SJSA1 (cell line): ENCODE results near the gene SH3RF3. TPM values are rescaled to one million over a fixed set of nuclear protein-coding genes. Genes with fewer than 3 reads are reported as not detected.

ENCODE experiments used
- DNase-seq, 2 experiments: peaks; one replicate each; pipeline ENCODE4 v3.0.0-alpha.2; 2015 to 2020; ENCODE audit warnings: low spot score in 2 of 2, low read depth in 1 of 2
- H3K27ac ChIP-seq: fragments of 250-450 bp; sonication (Bioruptor Pico); 2 replicates; pipeline ENCODE4 v1.5.1; 2020; ENCODE audit warnings: mild to moderate bottlenecking, moderate library complexity
- H3K27me3 ChIP-seq: fragments of 250-450 bp; sonication (Bioruptor Pico); replicated peaks from 2 replicates; pipeline ENCODE4 v1.5.1; 2020; ENCODE audit warnings: mild to moderate bottlenecking, moderate library complexity
- H3K36me3 ChIP-seq: fragments of 250-450 bp; sonication (Bioruptor Pico); 2 replicates; pipeline ENCODE4 v1.5.1; 2020; ENCODE audit warnings: mild to moderate bottlenecking
- H3K4me1 ChIP-seq: fragments of 250-450 bp; sonication (Bioruptor Pico); replicated peaks from 2 replicates; pipeline ENCODE4 v1.6.1; 2021; ENCODE audit warnings: mild to moderate bottlenecking
- H3K4me3 ChIP-seq: fragments of 250-450 bp; sonication (Bioruptor Pico); 2 replicates; pipeline ENCODE4 v1.5.1; 2020; ENCODE audit warnings: mild to moderate bottlenecking
- H3K9me3 ChIP-seq: fragments of 250-450 bp; sonication (Bioruptor Pico); replicated peaks from 2 replicates; pipeline ENCODE4 v1.5.1; 2020; ENCODE audit warnings: mild to moderate bottlenecking
- total RNA-seq: library from RNA; depleted of rRNA; stranded (reverse); fragments of >200 nt; shearing (Covaris generic); gene quantifications from 2 replicates; pipeline ENCODE4 v1.2.3, GENCODE V29; 2014

Gene SH3RF3
- total RNA-seq, 1 experiment from 2014 or later = 6.1 TPM

DNA sequence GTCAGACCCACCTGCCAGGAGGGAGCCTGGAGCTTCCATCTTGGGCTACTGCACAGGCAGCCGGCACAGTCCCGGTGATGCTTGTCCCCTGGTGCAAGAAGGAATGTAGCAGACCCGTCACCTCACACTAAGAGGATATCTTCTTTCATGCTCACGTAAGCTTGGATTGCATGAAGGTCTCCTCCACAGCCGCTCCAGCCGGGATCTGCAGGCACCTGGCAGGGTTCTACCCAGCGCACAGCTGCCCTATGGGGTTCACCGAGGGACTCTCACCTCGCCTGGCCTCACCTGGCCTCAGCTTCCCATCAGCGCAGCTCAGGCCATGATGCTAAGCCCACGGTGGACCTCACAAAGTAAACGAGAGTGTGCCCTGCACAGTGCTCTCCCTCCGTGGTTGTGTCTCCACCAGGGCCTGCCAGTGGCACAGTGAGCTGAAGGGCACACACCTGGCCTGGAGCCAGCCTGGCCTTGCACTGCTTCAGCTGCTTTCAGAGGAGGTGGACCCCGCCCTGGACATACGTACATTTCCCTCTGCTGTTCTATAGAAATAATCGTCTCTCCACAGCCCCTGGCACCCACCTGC, 245.6 kb downstream of the SH3RF3 start:
- Histone ChIP-seq H3K36me3 (peaks cover 15% of the 10 kb centered on the region; the same call in 1 of the 2 replicates), H3K27ac (no peak overlapping the region), H3K27me3 (no peaks in the 10 kb centered on the region), H3K4me3 (no peak overlapping the region), H3K9me3 (no peaks in the 10 kb centered on the region), H3K4me1 (peaks cover 12% of the 10 kb centered on the region)
- peak in 1 of 2 experiments; percentile 38 for DNase-seq

DNA sequence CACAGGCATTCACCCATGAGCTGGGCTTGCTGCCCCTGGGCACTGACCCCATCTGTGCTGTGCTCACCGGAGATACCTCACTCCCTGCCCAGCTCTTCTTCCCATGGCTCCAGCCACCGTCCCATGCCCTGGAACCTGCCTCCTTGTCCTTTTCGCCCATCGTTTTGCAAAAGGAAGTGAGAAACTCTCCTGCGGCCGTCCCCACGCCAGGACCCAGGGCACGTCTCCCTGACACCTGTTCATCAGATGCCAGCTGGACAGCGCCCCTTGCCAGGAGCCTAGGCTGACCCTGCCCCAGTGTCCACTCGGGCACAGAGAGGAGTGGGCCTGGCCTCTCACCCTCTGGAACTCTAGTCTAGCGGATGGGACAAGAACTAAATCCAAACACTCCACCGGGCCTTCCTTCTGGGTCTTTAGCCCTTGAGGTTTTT, 246.1 kb downstream of the SH3RF3 start:
- H3K36me3 ChIP-seq = peaks cover 15% of the 10 kb centered on the region; the same call in 1 of the 2 replicates
- H3K4me3 ChIP-seq = no peak overlapping the region
- DNase-seq = peak in 1 of 2 experiments; percentile 43
- H3K4me1 ChIP-seq = peaks cover 12% of the 10 kb centered on the region
- no peaks in the 10 kb centered on the region for H3K9me3 ChIP-seq
- H3K27me3 ChIP-seq = no peaks in the 10 kb centered on the region
- no peak overlapping the region for H3K27ac ChIP-seq

DNA sequence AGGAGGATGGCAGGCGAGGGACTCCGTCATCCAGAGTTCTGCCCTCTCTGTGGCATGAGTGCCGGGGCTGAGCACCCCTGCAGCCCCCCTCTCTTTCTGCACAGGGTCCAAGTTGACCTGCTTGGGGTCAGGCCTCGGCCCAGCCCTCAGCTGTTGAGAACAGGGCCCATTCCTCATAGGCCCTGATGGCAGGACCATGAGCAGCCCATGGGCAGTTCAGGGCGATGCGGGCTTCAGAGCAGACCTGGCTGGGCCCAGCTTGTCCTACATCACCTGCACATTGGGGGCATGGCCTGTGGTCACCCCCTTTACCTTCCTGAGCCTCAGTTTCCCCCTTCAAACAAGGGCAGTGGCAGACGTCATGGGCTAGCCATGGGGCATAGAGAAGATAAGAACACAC, 246.7 kb downstream of the SH3RF3 start:
- Histone ChIP-seq H3K27me3 (no peaks in the 10 kb centered on the region), H3K36me3 (peaks cover 15% of the 10 kb centered on the region; the same call in 1 of the 2 replicates), H3K4me1 (peaks cover 11% of the 10 kb centered on the region), H3K9me3 (no peaks in the 10 kb centered on the region), H3K4me3 (no peak overlapping the region), H3K27ac (no peak overlapping the region)
- DNase-seq = peak in 1 of 2 experiments; percentile 31

DNA sequence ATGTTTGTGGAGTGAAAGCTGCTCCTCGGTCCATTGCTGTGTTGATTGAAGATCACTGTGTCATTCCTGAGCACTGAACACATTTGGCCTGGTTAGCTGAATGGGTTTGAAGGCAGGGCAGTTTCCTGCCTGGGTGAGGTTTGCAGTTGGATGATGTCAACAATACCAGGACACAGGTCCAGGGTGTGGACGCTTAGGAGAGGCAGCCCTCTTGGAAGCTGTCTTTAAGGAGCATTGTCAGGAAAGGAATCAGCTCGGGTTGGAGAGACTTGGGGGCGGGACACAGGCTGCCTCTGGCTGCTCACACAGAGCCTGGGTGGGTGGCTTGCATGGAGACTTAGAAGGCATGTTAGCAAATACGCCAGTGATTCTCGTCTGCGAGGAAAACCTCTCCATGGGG, 247.1 kb downstream of the SH3RF3 start:
- DNase-seq = no peak
- no peaks in the 10 kb centered on the region for H3K9me3 ChIP-seq
- H3K4me3 ChIP-seq = no peak overlapping the region
- no peaks in the 10 kb centered on the region for H3K27me3 ChIP-seq
- no peak overlapping the region for H3K27ac ChIP-seq
- H3K36me3 ChIP-seq = peaks cover 15% of the 10 kb centered on the region; the same call in 1 of the 2 replicates
- peaks cover 16% of the 10 kb centered on the region for H3K4me1 ChIP-seq

DNA sequence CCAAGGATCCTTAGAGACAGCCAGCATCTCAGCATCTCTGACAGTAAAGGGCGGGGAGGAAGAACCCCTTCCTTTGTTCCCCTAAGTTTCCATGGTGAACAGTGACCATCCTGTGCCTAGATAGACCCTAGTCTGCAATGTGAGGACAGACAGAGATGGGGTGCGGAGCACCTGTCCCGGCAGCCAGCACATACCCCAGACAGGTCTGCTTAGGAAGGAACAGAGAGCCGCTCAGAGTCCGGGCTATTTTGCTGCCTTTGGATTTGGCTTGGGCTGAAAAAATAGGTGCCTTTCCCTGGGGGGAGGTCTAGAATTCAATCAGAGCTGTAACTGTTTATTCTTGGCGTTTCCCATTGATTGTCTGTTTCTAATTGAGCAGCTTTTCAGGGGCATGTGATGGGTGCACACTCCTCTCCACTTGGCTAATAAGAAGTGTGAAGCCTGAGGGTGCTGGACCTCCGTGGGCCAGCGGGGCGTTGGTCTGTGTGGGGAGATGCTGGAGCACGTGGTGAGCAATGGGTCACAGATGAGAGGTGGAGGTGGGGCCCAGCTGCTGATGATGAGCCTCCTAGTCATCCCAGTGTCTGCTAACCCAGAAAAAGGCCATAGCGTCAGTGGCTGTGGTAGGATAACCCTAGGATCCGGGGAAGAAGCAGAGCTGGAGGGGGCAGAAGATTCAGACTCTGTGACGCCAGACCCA, 247.9 kb downstream of the SH3RF3 start:
- Histone ChIP-seq H3K27me3 (no peaks in the 10 kb centered on the region), H3K27ac (no peak overlapping the region), H3K4me1 (peaks cover 22% of the 10 kb centered on the region), H3K9me3 (no peaks in the 10 kb centered on the region), H3K4me3 (no peak overlapping the region), H3K36me3 (peaks cover 12% of the 10 kb centered on the region; the same call in 1 of the 2 replicates)
- peak in 1 of 2 experiments; percentile 32 for DNase-seq

DNA sequence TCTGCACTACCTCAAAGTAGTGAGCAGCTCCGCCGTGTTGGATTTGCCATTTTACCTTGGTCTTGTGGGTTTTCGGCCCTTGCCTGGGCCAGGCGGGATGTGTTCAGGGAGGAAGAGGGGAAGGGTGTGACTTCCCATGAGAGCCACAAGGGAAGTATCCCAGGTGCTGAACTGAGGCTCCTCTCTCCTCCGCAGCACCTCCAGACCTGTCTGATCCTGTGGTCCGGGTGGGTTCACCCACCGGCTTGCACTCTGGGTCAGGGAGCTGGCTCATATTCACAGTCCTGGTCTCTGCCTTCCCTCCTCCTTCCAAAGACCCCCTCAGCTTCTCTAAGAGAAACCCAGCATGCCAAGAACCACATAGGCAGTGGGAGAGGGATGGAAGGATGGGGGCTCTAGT, 249.0 kb downstream of the SH3RF3 start:
- DNase-seq = peak in 1 of 2 experiments; percentile 22
- Histone ChIP-seq H3K4me1 (peaks cover 32% of the 10 kb centered on the region), H3K27me3 (no peaks in the 10 kb centered on the region), H3K9me3 (no peaks in the 10 kb centered on the region), H3K36me3 (peaks cover 5% of the 10 kb centered on the region; the same call in 1 of the 2 replicates), H3K27ac (no peak overlapping the region), H3K4me3 (no peak overlapping the region)

DNA sequence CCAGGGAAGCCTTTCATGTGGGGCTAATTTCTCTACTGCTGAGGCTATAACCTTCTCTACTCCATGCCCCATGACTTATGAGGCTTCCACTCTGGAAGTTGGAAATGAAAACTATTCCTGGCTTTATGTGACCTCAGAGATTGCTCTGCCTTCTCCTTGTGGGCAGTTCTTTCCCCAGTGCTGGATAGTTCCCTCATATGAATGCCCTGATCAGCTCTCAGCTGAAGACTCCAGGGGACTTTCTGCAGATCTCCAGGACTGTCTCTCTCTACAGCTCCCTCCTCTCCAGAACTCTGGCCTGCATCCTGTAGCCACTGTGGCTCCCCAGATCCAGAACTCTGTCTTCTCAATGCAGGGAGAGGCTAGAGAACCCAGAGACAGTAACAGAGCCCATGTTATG, 249.7 kb downstream of the SH3RF3 start:
- H3K9me3 ChIP-seq = no peaks in the 10 kb centered on the region
- H3K4me3 ChIP-seq = no peak overlapping the region
- DNase-seq = no peak
- H3K27me3 ChIP-seq = no peaks in the 10 kb centered on the region
- peaks cover 5% of the 10 kb centered on the region; the same call in 1 of the 2 replicates for H3K36me3 ChIP-seq
- no peak overlapping the region for H3K27ac ChIP-seq
- H3K4me1 ChIP-seq = peaks cover 37% of the 10 kb centered on the region

DNA sequence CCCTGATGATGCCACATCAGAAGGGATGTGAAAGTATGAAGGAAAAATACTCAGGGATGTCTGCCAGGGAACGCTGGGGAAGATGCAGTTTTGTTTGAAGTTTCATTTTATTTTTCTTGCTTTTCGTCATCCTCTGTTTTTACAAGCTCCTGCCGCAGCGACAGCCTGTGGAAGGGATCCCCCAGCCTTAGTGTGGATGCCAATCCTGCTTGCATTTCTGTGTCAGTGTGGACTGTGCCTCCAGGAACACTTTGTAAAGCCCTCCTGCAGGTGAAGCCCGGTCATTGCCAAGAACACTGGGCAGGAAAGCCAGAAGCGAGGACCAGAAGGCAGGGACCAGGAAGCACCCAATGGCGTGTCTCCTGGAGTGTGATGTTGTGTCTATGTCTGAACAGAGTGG, 250.5 kb downstream of the SH3RF3 start:
- no peak overlapping the region for H3K27ac ChIP-seq
- H3K4me3 ChIP-seq = no peak overlapping the region
- no peaks in the 10 kb centered on the region for H3K27me3 ChIP-seq
- no peaks in the 10 kb centered on the region for H3K9me3 ChIP-seq
- DNase-seq = peak in 1 of 2 experiments; percentile 28
- peaks cover 37% of the 10 kb centered on the region for H3K4me1 ChIP-seq
- H3K36me3 ChIP-seq = peaks cover 5% of the 10 kb centered on the region; the same call in 1 of the 2 replicates

DNA sequence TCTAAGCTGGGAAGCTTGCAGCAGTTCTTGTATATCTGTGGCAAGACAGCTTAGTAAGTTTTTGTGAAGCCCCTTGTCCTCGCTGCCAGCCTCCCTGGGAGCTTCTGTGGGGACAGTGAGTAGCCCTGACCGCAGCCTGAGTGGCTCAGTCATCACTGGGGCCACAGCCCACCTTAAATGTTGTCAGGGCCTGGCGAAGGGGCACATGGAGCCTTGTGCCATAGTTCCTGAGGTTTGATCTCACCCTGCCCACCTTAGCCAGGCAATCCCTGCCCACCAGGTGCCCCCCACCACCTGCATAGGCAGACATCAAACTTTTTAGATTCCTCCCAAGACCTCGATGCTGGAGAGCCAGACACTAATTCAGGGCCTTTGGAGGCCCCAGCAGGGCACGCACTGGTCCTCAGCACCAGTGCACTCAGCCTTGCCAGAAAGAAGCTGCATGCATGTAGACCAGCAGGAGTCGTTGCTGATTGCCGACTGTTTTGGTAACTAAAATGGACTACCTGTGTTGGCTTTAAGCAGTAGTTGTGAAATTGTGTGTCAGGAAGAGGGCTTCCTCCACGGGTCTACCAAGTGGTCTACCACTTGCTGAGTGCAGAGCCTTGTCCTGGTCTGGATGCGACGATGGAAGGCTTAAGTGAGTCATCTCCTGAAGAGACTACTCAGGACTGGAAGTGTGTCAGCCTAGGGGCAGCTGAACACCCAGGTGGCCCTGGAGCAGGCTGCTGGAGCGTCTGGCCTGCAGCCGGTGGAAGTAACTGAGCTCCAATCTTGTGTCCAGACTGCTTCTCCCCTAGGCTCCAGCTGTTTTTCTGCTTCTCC, 251.7 kb downstream of the SH3RF3 start:
- Histone ChIP-seq H3K4me3 (no peak overlapping the region), H3K4me1 (peaks cover 38% of the 10 kb centered on the region), H3K36me3 (peaks cover under 1% of the 10 kb centered on the region; the same call in 1 of the 2 replicates), H3K27ac (no peak overlapping the region), H3K9me3 (no peaks in the 10 kb centered on the region), H3K27me3 (no peaks in the 10 kb centered on the region)
- peak in 1 of 2 experiments; percentile 47 for DNase-seq

DNA sequence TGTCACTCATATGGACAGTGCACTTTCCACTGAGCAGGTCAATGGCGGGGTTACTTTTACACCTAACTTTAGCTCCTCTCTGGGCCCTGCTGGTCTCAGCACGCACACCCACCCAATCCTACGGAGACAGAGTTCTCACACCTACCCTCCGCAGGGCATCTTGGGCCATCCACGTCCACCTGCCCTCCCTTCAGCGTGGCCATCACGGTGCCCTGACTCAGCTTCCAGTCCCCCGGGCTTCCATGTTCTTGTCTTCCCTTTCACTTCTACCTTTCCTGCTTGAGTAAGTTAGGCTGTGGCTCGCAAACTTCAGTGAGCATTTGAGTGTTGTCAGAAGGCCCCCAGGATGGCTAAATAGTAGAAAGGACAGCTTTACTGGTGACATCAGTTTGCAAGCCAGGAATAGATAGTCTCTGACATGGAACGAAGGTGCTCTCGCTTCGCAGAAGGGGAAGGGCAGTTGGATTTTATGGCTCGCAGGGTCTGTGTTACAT, 252.4 kb downstream of the SH3RF3 start:
- Histone ChIP-seq H3K4me1 (peaks cover 38% of the 10 kb centered on the region), H3K4me3 (no peak overlapping the region), H3K27ac (no peak overlapping the region), H3K36me3 (no peaks in the 10 kb centered on the region), H3K9me3 (no peaks in the 10 kb centered on the region), H3K27me3 (no peaks in the 10 kb centered on the region)
- peak in 1 of 2 experiments; percentile 25 for DNase-seq

DNA sequence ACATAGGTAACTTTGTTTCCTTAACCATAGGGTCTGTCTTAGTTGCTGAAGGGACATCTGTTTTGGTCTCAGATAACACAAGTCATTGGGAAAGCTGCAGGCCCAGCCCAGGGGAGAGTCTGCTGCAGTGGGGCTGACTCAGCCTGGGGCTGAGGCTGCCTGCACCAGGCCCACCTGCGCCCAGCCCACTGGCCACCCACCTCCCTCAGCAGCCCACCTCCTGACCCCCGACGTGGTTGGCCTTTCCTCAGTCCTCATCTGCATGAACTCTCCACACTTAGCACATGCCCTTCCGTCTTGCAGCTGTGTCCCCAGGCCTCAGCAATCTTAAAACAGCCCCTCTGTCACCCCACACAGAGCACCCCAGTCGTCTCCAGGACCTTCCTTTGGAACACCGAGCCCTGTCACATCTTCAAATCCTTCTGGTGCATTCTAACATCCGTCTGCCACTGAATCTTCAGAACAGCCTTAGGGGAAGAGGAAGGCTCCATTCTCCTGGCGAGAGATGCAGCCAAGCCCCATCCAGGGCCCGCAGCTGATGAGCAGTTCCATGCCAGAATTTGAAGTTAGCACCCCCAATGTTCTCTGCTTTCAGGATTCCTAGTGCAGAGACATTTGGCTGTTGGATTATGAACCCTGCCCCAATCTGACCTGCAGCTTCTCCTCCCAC, 253.4 kb downstream of the SH3RF3 start:
- no peaks in the 10 kb centered on the region for H3K27me3 ChIP-seq
- no peak overlapping the region for H3K27ac ChIP-seq
- peak in 1 of 2 experiments; percentile 30 for DNase-seq
- no peaks in the 10 kb centered on the region for H3K36me3 ChIP-seq
- peaks cover 43% of the 10 kb centered on the region for H3K4me1 ChIP-seq
- H3K9me3 ChIP-seq = no peaks in the 10 kb centered on the region
- no peak overlapping the region for H3K4me3 ChIP-seq

DNA sequence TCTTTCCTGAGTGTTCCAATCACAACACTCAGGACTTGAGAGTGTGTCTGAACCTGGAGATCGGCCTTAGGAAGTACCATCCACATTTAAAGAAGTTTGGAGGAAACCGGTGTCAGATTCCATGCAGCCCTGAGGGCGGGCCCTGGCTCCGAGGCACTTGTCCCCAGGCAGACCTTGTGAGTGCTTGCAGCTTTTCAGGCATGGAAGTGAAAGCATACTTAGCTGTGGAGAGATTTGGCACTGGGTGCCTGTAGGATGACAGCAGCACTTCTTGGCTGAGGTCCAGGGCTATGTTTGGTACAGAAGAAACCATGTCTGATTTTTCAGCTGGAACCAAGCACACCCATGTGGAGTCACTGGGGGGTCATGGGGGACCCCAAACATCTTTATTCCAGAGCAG, 253.9 kb downstream of the SH3RF3 start:
- Histone ChIP-seq H3K27me3 (no peaks in the 10 kb centered on the region), H3K4me3 (no peak overlapping the region), H3K36me3 (no peaks in the 10 kb centered on the region), H3K4me1 (peaks cover 43% of the 10 kb centered on the region), H3K27ac (no peak overlapping the region), H3K9me3 (no peaks in the 10 kb centered on the region)
- DNase-seq = peak; percentile 40 to 65
